GM18502 (cell line): Measurements from ENCODE around the gene LUZP1.
"Not testable (repeated sequence)": the region's sequence is repeated elsewhere in the genome, so short reads cannot be mapped to it uniquely, and the experiment has no call there.

ENCODE experiments used
- ATAC-seq: cut with Tn5 transposase; IDR thresholded peaks from one replicate; pipeline ENCODE4 v1.9.1; 2021; ENCODE audit warnings: mild to moderate bottlenecking; ENCODE audit not compliant: unreplicated experiment, poor library complexity

The LUZP1 gene

GRCh38 chr1:23168445-23169194, at the start of gene LUZP1:
TSS of gene LUZP1 (minus strand) at chr1:23168856.
- peak; percentile 66 for ATAC-seq

GRCh38 chr1:23217421-23218115, 48.9 kb upstream of the LUZP1 start, which contains the start of gene HTR1D:
TSS of gene HTR1D (minus strand) at chr1:23217502. CDS start at chr1:23194219, 23,283 bp downstream.
- no peak for ATAC-seq

GRCh38 chr1:23216771-23217420, 48.2 kb upstream of the LUZP1 start:
- ATAC-seq = no peak

GRCh38 chr1:23215751-23216449, 47.2 kb upstream of the LUZP1 start:
- ATAC-seq = no peak

- no peak for ATAC-seq
Measured at GRCh38 chr1:23215291-23215690, 46.6 kb upstream of the LUZP1 start.

GRCh38 chr1:23214640-23215039, 46.0 kb upstream of the LUZP1 start:
- no peak for ATAC-seq

- no peak for ATAC-seq
Measured at GRCh38 chr1:23211955-23212354, 43.3 kb upstream of the LUZP1 start.

- no peak for ATAC-seq
Measured at GRCh38 chr1:23210963-23211362, 42.3 kb upstream of the LUZP1 start.

GRCh38 chr1:23210351-23210785, 41.7 kb upstream of the LUZP1 start:
- ATAC-seq = no peak

GRCh38 chr1:23209770-23210169, 41.1 kb upstream of the LUZP1 start:
- ATAC-seq = no peak

GRCh38 chr1:23208527-23208926, 39.9 kb upstream of the LUZP1 start:
- no peak for ATAC-seq

GRCh38 chr1:23207733-23208132, 39.1 kb upstream of the LUZP1 start:
- not testable (repeated sequence) for ATAC-seq

- ATAC-seq = no peak
Measured at GRCh38 chr1:23202263-23202749, 33.6 kb upstream of the LUZP1 start.

- no peak for ATAC-seq
Measured at GRCh38 chr1:23200883-23201282, 32.2 kb upstream of the LUZP1 start.

GRCh38 chr1:23198373-23198772, 29.7 kb upstream of the LUZP1 start:
- ATAC-seq = no peak

- no peak for ATAC-seq
Measured at GRCh38 chr1:23196627-23197328, 28.1 kb upstream of the LUZP1 start.

GRCh38 chr1:23194119-23194984, 25.7 kb upstream of the LUZP1 start:
- ATAC-seq = no peak

GRCh38 chr1:23193391-23194118, 24.9 kb upstream of the LUZP1 start:
- no peak for ATAC-seq
